HG03432 (cell line): ENCODE data around the gene EBF4.

Experiments used
- ATAC-seq: cut with Tn5 transposase; IDR thresholded peaks from one replicate; pipeline ENCODE4 v1.9.1; 2021; ENCODE audit warnings: mild to moderate bottlenecking, moderate library complexity; ENCODE audit not compliant: unreplicated experiment

Gene EBF4

GRCh38 chr20:2692036-2692885 lies at the start of gene EBF4:
Gene EBF4, plus strand, starts transcription at chr20:2692780. Its CDS starts 866 bp downstream, at chr20:2693646.
- peak; percentile 31 for ATAC-seq

- no peak for ATAC-seq
Measured at GRCh38 chr20:2643708-2644107, 48.9 kb upstream of the EBF4 start.

GRCh38 chr20:2651772-2652723 lies 40.5 kb upstream of the EBF4 start, which contains the start of gene NOP56:
Gene NOP56, plus strand, starts transcription at chr20:2652632. Its CDS starts 29 bp downstream, at chr20:2652661.
- peak; percentile 90 for ATAC-seq

GRCh38 chr20:2652724-2653555 lies 39.6 kb upstream of the EBF4 start:
- peak; percentile 52 for ATAC-seq

GRCh38 chr20:2653556-2654383 lies 38.8 kb upstream of the EBF4 start:
- no peak for ATAC-seq

GRCh38 chr20:2654384-2654822 lies 38.2 kb upstream of the EBF4 start:
- no peak for ATAC-seq

- no peak for ATAC-seq
Measured at GRCh38 chr20:2654831-2655230, 37.7 kb upstream of the EBF4 start.

- ATAC-seq, result no peak
Measured at GRCh38 chr20:2655331-2656116, 37.1 kb upstream of the EBF4 start.

GRCh38 chr20:2656471-2657117 lies 36.0 kb upstream of the EBF4 start:
- no peak for ATAC-seq

- no peak for ATAC-seq
Measured at GRCh38 chr20:2657241-2657640, 35.3 kb upstream of the EBF4 start.

- no peak for ATAC-seq
Measured at GRCh38 chr20:2657674-2658073, 34.9 kb upstream of the EBF4 start.

GRCh38 chr20:2658414-2659354 lies 33.9 kb upstream of the EBF4 start:
- ATAC-seq, result no peak

- ATAC-seq, result no peak
Measured at GRCh38 chr20:2659547-2659946, 33.0 kb upstream of the EBF4 start.

- ATAC-seq, result no peak
Measured at GRCh38 chr20:2663364-2663886, 29.2 kb upstream of the EBF4 start.

GRCh38 chr20:2663887-2664719 lies 28.5 kb upstream of the EBF4 start, which contains the start of gene IDH3B:
Gene IDH3B, minus strand, starts transcription at chr20:2664216. Its CDS starts 28 bp downstream, at chr20:2664188.
- ATAC-seq, result peak; percentile 93

GRCh38 chr20:2671977-2672376 lies 20.6 kb upstream of the EBF4 start:
- no peak for ATAC-seq
